Osteocyte (in vitro differentiated cells): ENCODE results near the gene PDCL3. TPM values are rescaled to one million over a fixed set of nuclear protein-coding genes. Genes with fewer than 3 reads are reported as not detected.

Experiments
- DNase-seq: peaks from one replicate; pipeline ENCODE4 v3.0.0; 2021; ENCODE audit warnings: mixed read lengths; ENCODE audit not compliant: unreplicated experiment; ENCODE audit errors: extremely low spot score
- H3K27ac Mint-ChIP-seq: one replicate; pipeline ENCODE4 v1.8.0; 2021; ENCODE audit warnings: mild to moderate bottlenecking, mixed read lengths; ENCODE audit not compliant: unreplicated experiment
- H3K27me3 Mint-ChIP-seq: one replicate; pipeline ENCODE4 v1.8.0; 2021; ENCODE audit warnings: mixed read lengths; ENCODE audit not compliant: unreplicated experiment
- H3K36me3 Mint-ChIP-seq: one replicate; pipeline ENCODE4 v1.8.0; 2021; ENCODE audit warnings: mixed read lengths; ENCODE audit not compliant: unreplicated experiment
- H3K4me1 Mint-ChIP-seq: one replicate; pipeline ENCODE4 v1.8.0; 2021; ENCODE audit warnings: mixed read lengths; ENCODE audit not compliant: unreplicated experiment
- H3K4me3 Mint-ChIP-seq: one replicate; pipeline ENCODE4 v1.8.0; 2021; ENCODE audit warnings: mild to moderate bottlenecking, moderate library complexity, mixed read lengths; ENCODE audit not compliant: unreplicated experiment
- H3K9me3 Mint-ChIP-seq: one replicate; pipeline ENCODE4 v1.8.0; 2021; ENCODE audit warnings: mixed read lengths; ENCODE audit not compliant: unreplicated experiment
- CTCF ChIP-seq: fragments of 200-600 bp; sonication (generic); IDR thresholded peaks from 2 replicates; pipeline ENCODE4 v1.5.0; 2021; ENCODE audit warnings: antibody characterized with exemption, mild to moderate bottlenecking, moderate library complexity
- total RNA-seq: library from RNA; stranded (reverse); gene quantifications from 2 replicates; pipeline ENCODE4 v1.2.1, GENCODE V29; 2021

PDCL3 gene
- total RNA-seq, 1 donor from 2014 or later: 20.4 TPM

- DNase-seq: no peak
- no peaks in the 10 kb centered on the region for H3K4me1 Mint-ChIP-seq
- no peak for TF ChIP-seq CTCF
- peaks cover 8% of the 10 kb centered on the region for H3K9me3 Mint-ChIP-seq
- no peak overlapping the region for H3K27ac Mint-ChIP-seq
- peaks cover 38% of the 10 kb centered on the region for H3K27me3 Mint-ChIP-seq
- no peak overlapping the region for H3K4me3 Mint-ChIP-seq
- no peaks in the 10 kb centered on the region for H3K36me3 Mint-ChIP-seq
Measured at GRCh38 chr2:100542418-100542817, 20.4 kb upstream of the PDCL3 start.

GRCh38 chr2:100544911-100545596, 17.7 kb upstream of the PDCL3 start:
- Mint-ChIP-seq H3K4me3 (no peak overlapping the region), H3K9me3 (peaks cover 8% of the 10 kb centered on the region), H3K27me3 (peaks cover 41% of the 10 kb centered on the region), H3K36me3 (no peaks in the 10 kb centered on the region), H3K27ac (no peak overlapping the region), H3K4me1 (no peaks in the 10 kb centered on the region)
- no peak for TF ChIP-seq CTCF
- DNase-seq: no peak

GRCh38 chr2:100546469-100546868, 16.3 kb upstream of the PDCL3 start:
- TF ChIP-seq CTCF: no peak
- no peak overlapping the region for H3K4me3 Mint-ChIP-seq
- H3K9me3 Mint-ChIP-seq: peaks cover 8% of the 10 kb centered on the region
- no peaks in the 10 kb centered on the region for H3K4me1 Mint-ChIP-seq
- peaks cover 40% of the 10 kb centered on the region for H3K27me3 Mint-ChIP-seq
- DNase-seq: no peak
- no peak overlapping the region for H3K27ac Mint-ChIP-seq
- H3K36me3 Mint-ChIP-seq: no peaks in the 10 kb centered on the region

GRCh38 chr2:100548771-100549170, 14.0 kb upstream of the PDCL3 start:
- H3K27ac Mint-ChIP-seq: no peak overlapping the region
- no peaks in the 10 kb centered on the region for H3K36me3 Mint-ChIP-seq
- DNase-seq: no peak
- no peaks in the 10 kb centered on the region for H3K4me1 Mint-ChIP-seq
- H3K9me3 Mint-ChIP-seq: peaks cover 2% of the 10 kb centered on the region
- H3K27me3 Mint-ChIP-seq: peaks cover 29% of the 10 kb centered on the region
- H3K4me3 Mint-ChIP-seq: no peak overlapping the region
- no peak for TF ChIP-seq CTCF

- H3K27ac Mint-ChIP-seq: no peak overlapping the region
- no peaks in the 10 kb centered on the region for H3K4me1 Mint-ChIP-seq
- H3K4me3 Mint-ChIP-seq: no peak overlapping the region
- H3K36me3 Mint-ChIP-seq: no peaks in the 10 kb centered on the region
- H3K9me3 Mint-ChIP-seq: no peaks in the 10 kb centered on the region
- DNase-seq: no peak
- H3K27me3 Mint-ChIP-seq: peaks cover 31% of the 10 kb centered on the region
- TF ChIP-seq CTCF: no peak
Measured at GRCh38 chr2:100551303-100551702, 11.5 kb upstream of the PDCL3 start.
